ENCODE results near the gene HTT. TPM values are rescaled to one million over a fixed set of nuclear protein-coding genes. Genes with fewer than 3 reads are reported as not detected.

The HTT gene
- total and polyA plus RNA-seq, 3 experiments from 2014 or later, result 5.1 to 58.6 (median 54.7) TPM

DNA sequence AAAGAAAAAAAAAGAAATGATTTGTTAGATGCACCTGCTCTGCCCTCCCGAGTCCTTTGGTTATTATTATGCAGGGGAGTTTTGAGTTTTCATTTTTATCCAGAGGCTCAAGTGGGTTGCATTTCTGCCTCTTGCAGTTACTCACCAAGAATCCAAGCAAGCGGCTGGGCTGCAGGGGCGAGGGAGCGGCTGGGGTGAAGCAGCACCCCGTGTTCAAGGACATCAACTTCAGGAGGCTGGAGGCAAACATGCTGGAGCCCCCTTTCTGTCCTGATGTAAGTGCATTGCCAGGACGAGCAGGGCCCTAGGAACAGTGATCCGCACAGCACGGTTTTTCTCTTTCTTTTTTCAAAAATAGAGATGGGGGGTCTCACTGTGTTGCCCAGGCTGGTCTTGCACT is 39.2 kb upstream of the HTT start:
- no peak for DNase-seq
- CTCF ChIA-PET, result no interaction called here
- Histone ChIP-seq H3K36me3 (ENCODE audit: insufficient read depth, low read length) (no peaks in the 10 kb centered on the region), H3K27ac (ENCODE audit: low read depth, low read length) (no peak overlapping the region), H3K4me3 (ENCODE audit: low read length) (no peak overlapping the region), H3K27me3 (ENCODE audit: insufficient read depth, low read length, poor library complexity, severe bottlenecking) (no peaks in the 10 kb centered on the region), H3K9me3 (ENCODE audit: low read length) (no peaks in the 10 kb centered on the region), H3K4me1 (ENCODE audit: insufficient read depth, low read length) (peaks cover 19% of the 10 kb centered on the region)
- Mint-ChIP-seq H3K36me3 (no peaks in the 10 kb centered on the region), H3K4me1 (peaks cover 10 to 21% (median 16%) of the 10 kb centered on the region in 3 donors), H3K27me3 (peaks cover 7 to 14% of the 10 kb centered on the region in 2 donors), H3K4me3 (no peak overlapping the region), H3K9me3 (no peaks in the 10 kb centered on the region), H3K27ac (no peak overlapping the region)
- POLR2A ChIA-PET, result no interaction called here

DNA sequence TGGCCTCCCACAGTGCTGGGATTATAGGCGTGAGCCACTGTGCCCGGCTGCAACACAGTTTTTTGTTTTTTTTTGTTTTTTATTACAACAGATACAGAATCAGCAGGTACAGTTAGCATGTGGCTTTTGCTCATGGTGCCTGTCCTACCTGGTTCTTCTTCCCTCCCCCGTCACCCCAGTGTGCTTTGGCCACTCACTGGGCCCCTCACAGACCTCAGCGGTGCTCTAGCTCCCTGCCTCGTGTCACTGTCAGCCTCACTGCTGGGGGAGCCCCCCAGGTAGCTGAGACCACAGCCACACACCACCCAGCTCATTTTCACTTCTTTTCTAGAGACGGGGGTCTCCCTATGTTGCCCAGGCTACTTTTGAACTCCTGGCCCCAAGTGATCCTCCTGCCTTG is 38.8 kb upstream of the HTT start:
- no peak overlapping the region for H3K27ac ChIP-seq (ENCODE audit: low read depth, low read length)
- no peaks in the 10 kb centered on the region for H3K36me3 Mint-ChIP-seq
- H3K36me3 ChIP-seq (ENCODE audit: insufficient read depth, low read length), result no peaks in the 10 kb centered on the region
- H3K4me1 Mint-ChIP-seq, result peaks cover 13 to 25% (median 16%) of the 10 kb centered on the region in 3 donors
- H3K27ac Mint-ChIP-seq, result no peak overlapping the region
- ChIA-PET CTCF (interaction anchor here (1.6 kb wide), 1 partner anchor 10 kb away, joined by 4 read pairs; no protein-coding TSS in a partner anchor), POLR2A (no interaction called here)
- H3K4me3 ChIP-seq (ENCODE audit: low read length), result no peak overlapping the region
- no peaks in the 10 kb centered on the region for H3K9me3 ChIP-seq (ENCODE audit: low read length)
- peaks cover 19% of the 10 kb centered on the region for H3K4me1 ChIP-seq (ENCODE audit: insufficient read depth, low read length)
- peaks cover 9 to 12% of the 10 kb centered on the region in 2 donors for H3K27me3 Mint-ChIP-seq
- H3K9me3 Mint-ChIP-seq, result no peaks in the 10 kb centered on the region
- H3K4me3 Mint-ChIP-seq, result no peak overlapping the region
- no peaks in the 10 kb centered on the region for H3K27me3 ChIP-seq (ENCODE audit: insufficient read depth, low read length, poor library complexity, severe bottlenecking)
- DNase-seq, result no peak

DNA sequence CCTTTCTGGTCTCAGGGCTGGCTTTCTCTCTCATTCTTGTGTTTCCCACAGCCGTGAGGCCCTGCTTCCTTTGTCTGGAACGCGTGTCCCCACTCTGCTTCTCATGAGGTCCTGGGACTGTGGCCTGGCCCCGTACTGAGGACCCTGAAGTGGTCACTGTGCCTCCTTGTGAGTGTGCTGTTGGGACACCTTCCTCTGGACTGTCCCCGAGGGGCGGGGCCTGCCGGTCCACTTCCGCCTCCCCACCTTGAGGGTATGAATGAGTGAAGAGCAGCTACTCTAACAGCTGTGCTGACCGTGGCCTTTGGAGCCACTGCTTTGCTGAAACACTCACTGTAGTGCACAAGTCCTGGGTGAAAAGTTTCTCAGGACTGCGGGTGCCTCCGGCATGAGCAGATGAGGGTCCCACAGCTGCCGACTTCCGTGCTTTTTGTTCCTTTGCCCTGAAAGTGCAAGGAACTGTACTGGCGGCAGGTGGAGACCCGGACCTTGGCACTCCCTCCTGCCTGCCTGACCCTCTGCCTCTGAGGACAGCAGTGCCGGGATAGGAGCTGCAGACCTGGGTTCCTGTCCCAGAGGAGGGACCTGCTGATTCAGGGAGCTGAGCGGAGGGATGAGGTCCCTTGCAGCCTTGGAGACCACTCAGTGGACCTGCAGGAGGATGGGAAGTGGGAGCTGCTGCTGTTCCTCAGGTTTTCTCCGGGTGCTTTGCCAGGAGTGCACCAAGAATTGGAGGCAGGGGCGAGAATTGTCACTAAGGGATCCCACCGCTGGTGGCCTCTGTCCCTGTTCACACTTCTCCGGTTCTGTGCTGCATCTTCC is 38.1 kb upstream of the HTT start:
- H3K4me3 Mint-ChIP-seq, result no peak overlapping the region
- H3K4me1 ChIP-seq (ENCODE audit: insufficient read depth, low read length), result peaks cover 23% of the 10 kb centered on the region
- no peak overlapping the region for H3K4me3 ChIP-seq (ENCODE audit: low read length)
- ChIA-PET POLR2A (no interaction called here), CTCF (interaction anchor here (0.8 to 1.9 kb wide), 3 partner anchors 9 to 75 kb away, joined by 3 to 7 read pairs (median 4); no protein-coding TSS in a partner anchor)
- H3K27me3 Mint-ChIP-seq, result peaks cover 9 to 10% of the 10 kb centered on the region in 2 donors
- peaks cover 0 to 1% (median 0%) of the 10 kb centered on the region in 3 donors for H3K36me3 Mint-ChIP-seq
- H3K9me3 ChIP-seq (ENCODE audit: low read length), result no peaks in the 10 kb centered on the region
- no peak overlapping the region for H3K27ac ChIP-seq (ENCODE audit: low read depth, low read length)
- peaks cover 14 to 32% (median 16%) of the 10 kb centered on the region in 3 donors for H3K4me1 Mint-ChIP-seq
- H3K27ac Mint-ChIP-seq, result no peak overlapping the region
- H3K36me3 ChIP-seq (ENCODE audit: insufficient read depth, low read length), result no peaks in the 10 kb centered on the region
- no peak for DNase-seq
- no peaks in the 10 kb centered on the region for H3K27me3 ChIP-seq (ENCODE audit: insufficient read depth, low read length, poor library complexity, severe bottlenecking)
- H3K9me3 Mint-ChIP-seq, result no peaks in the 10 kb centered on the region

DNA sequence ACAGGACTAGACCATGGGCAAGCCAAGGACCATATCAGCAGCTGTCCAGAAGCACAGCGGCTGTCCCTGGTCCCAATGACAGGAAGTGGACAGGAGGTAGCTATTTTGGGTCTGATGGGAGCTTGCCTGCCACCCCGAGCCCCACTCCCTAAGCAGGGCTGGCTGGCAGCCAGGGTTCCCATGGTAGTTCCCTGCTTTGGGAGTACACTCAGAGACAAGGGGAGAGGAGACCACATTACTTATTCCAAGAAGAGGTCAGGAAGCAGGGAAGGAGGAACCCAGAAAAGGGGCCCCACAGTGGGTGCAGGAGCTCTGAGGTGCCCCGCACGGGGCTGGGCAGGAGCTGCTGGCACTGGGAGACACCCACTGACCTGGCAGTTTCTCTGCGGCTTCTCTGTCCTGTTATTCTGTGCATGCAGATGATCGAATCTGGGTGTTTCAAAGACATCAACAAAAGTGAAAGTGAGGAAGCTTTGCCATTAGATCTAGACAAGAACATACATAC is 36.5 kb upstream of the HTT start:
- no peaks in the 10 kb centered on the region for H3K9me3 ChIP-seq (ENCODE audit: low read length)
- Mint-ChIP-seq H3K4me1 (peaks cover 24 to 46% (median 25%) of the 10 kb centered on the region in 3 donors), H3K27me3 (peaks cover 9 to 10% of the 10 kb centered on the region in 2 donors), H3K9me3 (no peaks in the 10 kb centered on the region), H3K36me3 (peaks cover 0 to 3% (median 0%) of the 10 kb centered on the region in 3 donors), H3K4me3 (peak overlapping the region; percentile 4 to 71 (median 41)), H3K27ac (peak overlapping the region in 1 of 8 donors; percentile 4)
- no peaks in the 10 kb centered on the region for H3K27me3 ChIP-seq (ENCODE audit: insufficient read depth, low read length, poor library complexity, severe bottlenecking)
- H3K4me1 ChIP-seq (ENCODE audit: insufficient read depth, low read length), result peaks cover 32% of the 10 kb centered on the region
- DNase-seq, result no peak
- CTCF ChIA-PET, result interaction anchor here (0.9 to 1.9 kb wide), 9 partner anchors 10 to 818 kb away, joined by 3 to 12 read pairs (median 3); no protein-coding TSS in a partner anchor
- no peak overlapping the region for H3K27ac ChIP-seq (ENCODE audit: low read depth, low read length)
- POLR2A ChIA-PET, result interaction anchor here (1.1 kb wide), 1 partner anchor 74 kb away, joined by 4 read pairs; the partner anchor contains the start of gene GRK4
- H3K36me3 ChIP-seq (ENCODE audit: insufficient read depth, low read length), result no peaks in the 10 kb centered on the region
- peak overlapping the region; percentile 29 for H3K4me3 ChIP-seq (ENCODE audit: low read length)

DNA sequence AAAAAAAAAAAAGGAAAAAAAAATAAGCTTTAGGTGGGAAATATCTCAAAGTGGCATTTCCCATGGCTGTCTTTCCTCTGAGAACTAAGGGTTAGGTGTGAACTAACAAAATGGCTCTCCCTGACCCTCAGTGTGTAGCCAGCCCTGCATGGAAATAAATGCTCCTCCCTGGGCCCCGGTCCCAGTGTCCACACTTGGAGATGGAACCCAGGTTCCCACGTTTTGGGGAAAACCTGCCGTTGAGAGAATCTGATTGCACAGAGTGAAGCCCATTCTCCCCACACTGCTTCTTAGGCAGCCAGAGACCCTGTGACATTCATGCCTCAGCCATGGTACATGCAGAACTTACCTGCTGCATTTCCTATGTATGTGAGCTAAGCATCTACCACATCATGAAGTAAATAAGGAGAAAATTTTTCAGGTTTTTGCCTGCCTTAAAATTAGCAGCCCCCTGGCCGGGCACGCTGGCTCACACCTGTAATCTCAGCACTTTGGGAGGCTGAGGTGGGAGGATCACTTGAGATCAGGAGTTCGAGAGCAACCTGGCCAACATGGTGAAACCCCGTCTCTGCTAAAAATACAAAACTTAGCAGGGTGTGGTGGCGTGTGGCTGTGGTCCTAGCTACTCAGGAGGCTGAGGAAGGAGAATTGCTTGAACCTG is 34.6 kb upstream of the HTT start:
- Mint-ChIP-seq H3K4me3 (peak overlapping the region in 3 of 7 donors; percentile 12 to 81 (median 24)), H3K27ac (peak overlapping the region in 1 of 8 donors; percentile 21), H3K36me3 (peaks cover 0 to 3% (median 0%) of the 10 kb centered on the region in 3 donors), H3K9me3 (no peaks in the 10 kb centered on the region), H3K4me1 (peaks cover 28 to 60% (median 32%) of the 10 kb centered on the region in 3 donors), H3K27me3 (peaks cover 9 to 10% of the 10 kb centered on the region in 2 donors)
- no peak for DNase-seq
- Histone ChIP-seq H3K4me1 (ENCODE audit: insufficient read depth, low read length) (peaks cover 39% of the 10 kb centered on the region), H3K4me3 (ENCODE audit: low read length) (no peak overlapping the region), H3K36me3 (ENCODE audit: insufficient read depth, low read length) (no peaks in the 10 kb centered on the region), H3K27me3 (ENCODE audit: insufficient read depth, low read length, poor library complexity, severe bottlenecking) (no peaks in the 10 kb centered on the region), H3K9me3 (ENCODE audit: low read length) (no peaks in the 10 kb centered on the region), H3K27ac (ENCODE audit: low read depth, low read length) (no peak overlapping the region)
- ChIA-PET POLR2A (interaction anchor here (1.1 kb wide), 1 partner anchor 103 kb away, joined by 6 read pairs; no protein-coding TSS in a partner anchor), CTCF (interaction anchor here (0.7 kb wide), 2 partner anchors 71 to 391 kb away, joined by 3 to 4 read pairs; no protein-coding TSS in a partner anchor)

DNA sequence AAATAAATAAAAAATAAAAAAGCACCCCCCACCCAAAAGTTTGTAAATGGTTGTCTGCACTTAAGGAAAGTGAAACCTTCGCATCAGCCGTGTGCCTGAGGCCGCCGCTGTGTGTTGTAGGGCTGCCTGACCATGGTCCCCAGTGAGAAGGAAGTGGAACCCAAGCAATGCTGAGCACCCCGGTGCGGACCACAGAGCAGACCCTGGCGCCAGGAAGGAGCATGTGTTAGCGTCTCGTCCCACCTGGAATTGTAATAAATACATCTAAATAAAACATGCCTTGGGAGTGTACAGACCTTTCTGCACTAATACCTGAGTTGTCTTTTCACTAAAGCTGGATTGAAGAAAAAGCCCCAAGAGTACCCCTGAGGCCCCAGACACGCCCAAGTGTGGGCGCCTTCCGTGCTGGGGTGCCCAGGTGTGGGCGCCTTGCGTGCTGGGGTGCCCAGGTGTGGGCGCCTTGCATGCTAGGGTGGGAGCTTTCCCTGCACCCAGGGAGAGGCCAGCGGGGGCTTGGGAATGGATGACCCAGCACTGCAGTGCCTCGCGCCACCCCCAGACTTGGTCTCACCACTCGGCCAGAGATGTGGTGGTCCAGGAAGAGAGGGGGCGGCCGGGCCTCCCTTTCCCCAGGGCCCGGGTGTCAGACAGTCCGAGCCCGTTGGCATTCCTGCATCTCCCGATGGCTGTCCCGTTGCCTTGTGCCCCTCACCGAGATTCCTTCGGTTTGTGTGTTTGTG is 33.9 kb upstream of the HTT start:
- peaks cover 0 to 5% (median 3%) of the 10 kb centered on the region in 5 donors for H3K9me3 Mint-ChIP-seq
- ChIA-PET CTCF (interaction anchor here (0.8 to 1.3 kb wide), 2 partner anchors 8 to 63 kb away, joined by 3 to 4 read pairs; no protein-coding TSS in a partner anchor), POLR2A (interaction anchor here (1.4 kb wide), 1 partner anchor 9 kb away, joined by 3 read pairs; no protein-coding TSS in a partner anchor)
- H3K27me3 ChIP-seq (ENCODE audit: insufficient read depth, low read length, poor library complexity, severe bottlenecking), result no peaks in the 10 kb centered on the region
- no peak for DNase-seq
- peaks cover 9 to 10% of the 10 kb centered on the region in 2 donors for H3K27me3 Mint-ChIP-seq
- H3K27ac Mint-ChIP-seq, result peak overlapping the region in 3 of 8 donors; percentile 17 to 90 (median 90)
- H3K36me3 ChIP-seq (ENCODE audit: insufficient read depth, low read length), result no peaks in the 10 kb centered on the region
- no peaks in the 10 kb centered on the region for H3K9me3 ChIP-seq (ENCODE audit: low read length)
- peaks cover 36 to 68% (median 40%) of the 10 kb centered on the region in 3 donors for H3K4me1 Mint-ChIP-seq
- peak overlapping the region; percentile 11 to 93 (median 88) for H3K4me3 Mint-ChIP-seq
- H3K4me1 ChIP-seq (ENCODE audit: insufficient read depth, low read length), result peaks cover 47% of the 10 kb centered on the region
- no peak overlapping the region for H3K27ac ChIP-seq (ENCODE audit: low read depth, low read length)
- H3K36me3 Mint-ChIP-seq, result peaks cover 0 to 5% (median 3%) of the 10 kb centered on the region in 3 donors
- peak overlapping the region; percentile 58 for H3K4me3 ChIP-seq (ENCODE audit: low read length)

Data from CD8-positive, alpha-beta memory T cell (primary cell).